T-helper 2 cell (primary cell): ENCODE results near the gene TDRD10.
A peak's percentile ranks its signal among the peaks of the same experiment; 100 is the strongest.
"Not testable (repeated sequence)": the region's sequence is repeated elsewhere in the genome, so short reads cannot be mapped to it uniquely, and the experiment has no call there.

Experiments
- DNase-seq, 5 experiments: peaks; one replicate each; pipeline versions ENCODE4 v3.0.0 to v3.0.0-alpha.2; 2012 to 2022

The TDRD10 gene

GRCh38 chr1:154517661-154518060 is 15.6 kb downstream of the TDRD10 start:
- DNase-seq: no peak

GRCh38 chr1:154519591-154519991 is 17.6 kb downstream of the TDRD10 start:
- no peak for DNase-seq

GRCh38 chr1:154520333-154520732 is 18.3 kb downstream of the TDRD10 start:
- no peak for DNase-seq

GRCh38 chr1:154521695-154522094 is 19.7 kb downstream of the TDRD10 start:
- DNase-seq: no peak

- DNase-seq: no peak
Observed at GRCh38 chr1:154524881-154525280, 22.9 kb downstream of the TDRD10 start.

- DNase-seq: no peak
Observed at GRCh38 chr1:154527192-154527591, 25.2 kb downstream of the TDRD10 start.

GRCh38 chr1:154529308-154529707 is 27.3 kb downstream of the TDRD10 start:
- no peak for DNase-seq

GRCh38 chr1:154531950-154532349 is 29.9 kb downstream of the TDRD10 start:
- not testable (repeated sequence) for DNase-seq

- DNase-seq: peak in 1 of 5 experiments; percentile 12
Observed at GRCh38 chr1:154533952-154534844, 32.2 kb downstream of the TDRD10 start.

GRCh38 chr1:154536570-154536969 is 34.6 kb downstream of the TDRD10 start:
- no peak for DNase-seq

GRCh38 chr1:154539486-154540483 is 37.8 kb downstream of the TDRD10 start:
- no peak for DNase-seq

- no peak for DNase-seq
Observed at GRCh38 chr1:154541231-154541630, 39.2 kb downstream of the TDRD10 start.

GRCh38 chr1:154546264-154547063 is 44.4 kb downstream of the TDRD10 start:
- DNase-seq: peak in 4 of 5 experiments; percentile 25 to 57 (median 32)

GRCh38 chr1:154547105-154547732 is 45.2 kb downstream of the TDRD10 start:
- no peak for DNase-seq

GRCh38 chr1:154548028-154548427 is 46.0 kb downstream of the TDRD10 start:
- no peak for DNase-seq

GRCh38 chr1:154549202-154549770 is 47.3 kb downstream of the TDRD10 start:
- DNase-seq: no peak

- DNase-seq: no peak
Observed at GRCh38 chr1:154550070-154550469, 48.1 kb downstream of the TDRD10 start.

GRCh38 chr1:154550657-154551056 is 48.6 kb downstream of the TDRD10 start:
- DNase-seq: no peak

- DNase-seq: no peak
Observed at GRCh38 chr1:154551474-154551873, 49.5 kb downstream of the TDRD10 start.

- DNase-seq: no peak
Observed at GRCh38 chr1:154552036-154552435, 50.0 kb downstream of the TDRD10 start.
